Measurements from ENCODE around the gene BBS12. TPM values are rescaled to one million over a fixed set of nuclear protein-coding genes. Genes with fewer than 3 reads are reported as not detected.

The BBS12 gene
- total RNA-seq, 1 donor from 2014 or later = 4.6 TPM

DNA sequence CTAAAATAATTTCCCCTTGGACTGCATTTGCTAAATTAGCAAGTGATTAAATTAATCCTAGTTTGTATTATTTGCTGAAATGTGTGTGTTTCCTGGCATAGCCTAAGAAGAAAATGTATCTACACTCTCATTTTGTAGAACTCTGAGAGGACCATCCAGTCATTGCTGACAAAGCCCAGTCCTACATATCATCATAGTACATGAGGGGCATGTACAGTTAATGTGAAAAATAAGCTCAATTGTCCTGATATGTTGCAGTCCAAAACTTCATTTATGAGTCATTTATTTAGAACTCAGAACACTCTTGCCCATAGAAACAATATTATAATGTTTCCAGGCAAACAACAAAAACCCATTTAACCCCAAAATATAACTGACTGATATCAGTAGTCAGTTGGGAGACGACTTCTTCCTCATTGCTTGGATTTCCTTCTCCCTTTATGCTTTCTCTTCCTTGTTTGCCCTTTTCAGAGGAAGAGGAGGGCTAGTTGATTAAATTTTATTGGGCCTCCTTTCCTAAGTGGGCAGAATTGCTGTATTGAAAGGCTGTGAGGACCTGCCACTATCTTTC, 26.9 kb upstream of the BBS12 start:
- TF ChIP-seq, protein P1, sequence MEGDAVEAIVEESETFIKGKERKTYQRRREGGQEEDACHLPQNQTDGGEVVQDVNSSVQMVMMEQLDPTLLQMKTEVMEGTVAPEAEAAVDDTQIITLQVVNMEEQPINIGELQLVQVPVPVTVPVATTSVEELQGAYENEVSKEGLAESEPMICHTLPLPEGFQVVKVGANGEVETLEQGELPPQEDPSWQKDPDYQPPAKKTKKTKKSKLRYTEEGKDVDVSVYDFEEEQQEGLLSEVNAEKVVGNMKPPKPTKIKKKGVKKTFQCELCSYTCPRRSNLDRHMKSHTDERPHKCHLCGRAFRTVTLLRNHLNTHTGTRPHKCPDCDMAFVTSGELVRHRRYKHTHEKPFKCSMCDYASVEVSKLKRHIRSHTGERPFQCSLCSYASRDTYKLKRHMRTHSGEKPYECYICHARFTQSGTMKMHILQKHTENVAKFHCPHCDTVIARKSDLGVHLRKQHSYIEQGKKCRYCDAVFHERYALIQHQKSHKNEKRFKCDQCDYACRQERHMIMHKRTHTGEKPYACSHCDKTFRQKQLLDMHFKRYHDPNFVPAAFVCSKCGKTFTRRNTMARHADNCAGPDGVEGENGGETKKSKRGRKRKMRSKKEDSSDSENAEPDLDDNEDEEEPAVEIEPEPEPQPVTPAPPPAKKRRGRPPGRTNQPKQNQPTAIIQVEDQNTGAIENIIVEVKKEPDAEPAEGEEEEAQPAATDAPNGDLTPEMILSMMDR (IDR thresholded peaks at IDR 0.05; ENCODE audit: unreplicated experiment) = no peak
- Mint-ChIP-seq H3K27ac (ENCODE audit: unreplicated experiment) (no peak overlapping the region), H3K27me3 (ENCODE audit: unreplicated experiment) (peaks cover 2% of the 10 kb centered on the region), H3K4me3 (ENCODE audit: unreplicated experiment) (no peak overlapping the region), H3K4me1 (ENCODE audit: unreplicated experiment) (peaks cover 5% of the 10 kb centered on the region), H3K36me3 (ENCODE audit: low read depth, unreplicated experiment) (no peaks in the 10 kb centered on the region), H3K9me3 (ENCODE audit: unreplicated experiment) (no peaks in the 10 kb centered on the region)
- no peak for DNase-seq (ENCODE audit: low spot score)

- Mint-ChIP-seq H3K27ac (ENCODE audit: unreplicated experiment) (no peak overlapping the region), H3K4me1 (ENCODE audit: unreplicated experiment) (peaks cover 12% of the 10 kb centered on the region), H3K4me3 (ENCODE audit: unreplicated experiment) (no peak overlapping the region), H3K9me3 (ENCODE audit: unreplicated experiment) (no peaks in the 10 kb centered on the region), H3K27me3 (ENCODE audit: unreplicated experiment) (peaks cover 2% of the 10 kb centered on the region), H3K36me3 (ENCODE audit: low read depth, unreplicated experiment) (no peaks in the 10 kb centered on the region)
- DNase-seq (ENCODE audit: low spot score) = no peak
- TF ChIP-seq, protein P1 (IDR thresholded peaks at IDR 0.05; ENCODE audit: unreplicated experiment) = no peak
These were observed 26.0 kb upstream of the BBS12 start for GRCh38 chr4:122706511-122706910.

GRCh38 chr4:122707497-122707896, 25.0 kb upstream of the BBS12 start:
- Mint-ChIP-seq H3K9me3 (ENCODE audit: unreplicated experiment) (no peaks in the 10 kb centered on the region), H3K4me3 (ENCODE audit: unreplicated experiment) (no peak overlapping the region), H3K36me3 (ENCODE audit: low read depth, unreplicated experiment) (no peaks in the 10 kb centered on the region), H3K27me3 (ENCODE audit: unreplicated experiment) (peaks cover 2% of the 10 kb centered on the region), H3K4me1 (ENCODE audit: unreplicated experiment) (peaks cover 15% of the 10 kb centered on the region), H3K27ac (ENCODE audit: unreplicated experiment) (no peak overlapping the region)
- no peak for DNase-seq (ENCODE audit: low spot score)
- TF ChIP-seq, protein P1 (IDR thresholded peaks at IDR 0.05; ENCODE audit: unreplicated experiment) = no peak

GRCh38 chr4:122709236-122709635, 23.3 kb upstream of the BBS12 start:
- no peaks in the 10 kb centered on the region for H3K9me3 Mint-ChIP-seq (ENCODE audit: unreplicated experiment)
- TF ChIP-seq, protein P1 (IDR thresholded peaks at IDR 0.05; ENCODE audit: unreplicated experiment) = no peak
- no peak overlapping the region for H3K27ac Mint-ChIP-seq (ENCODE audit: unreplicated experiment)
- H3K4me3 Mint-ChIP-seq (ENCODE audit: unreplicated experiment) = no peak overlapping the region
- peaks cover 15% of the 10 kb centered on the region for H3K4me1 Mint-ChIP-seq (ENCODE audit: unreplicated experiment)
- H3K36me3 Mint-ChIP-seq (ENCODE audit: low read depth, unreplicated experiment) = no peaks in the 10 kb centered on the region
- peaks cover 2% of the 10 kb centered on the region for H3K27me3 Mint-ChIP-seq (ENCODE audit: unreplicated experiment)
- no peak for DNase-seq (ENCODE audit: low spot score)

DNA sequence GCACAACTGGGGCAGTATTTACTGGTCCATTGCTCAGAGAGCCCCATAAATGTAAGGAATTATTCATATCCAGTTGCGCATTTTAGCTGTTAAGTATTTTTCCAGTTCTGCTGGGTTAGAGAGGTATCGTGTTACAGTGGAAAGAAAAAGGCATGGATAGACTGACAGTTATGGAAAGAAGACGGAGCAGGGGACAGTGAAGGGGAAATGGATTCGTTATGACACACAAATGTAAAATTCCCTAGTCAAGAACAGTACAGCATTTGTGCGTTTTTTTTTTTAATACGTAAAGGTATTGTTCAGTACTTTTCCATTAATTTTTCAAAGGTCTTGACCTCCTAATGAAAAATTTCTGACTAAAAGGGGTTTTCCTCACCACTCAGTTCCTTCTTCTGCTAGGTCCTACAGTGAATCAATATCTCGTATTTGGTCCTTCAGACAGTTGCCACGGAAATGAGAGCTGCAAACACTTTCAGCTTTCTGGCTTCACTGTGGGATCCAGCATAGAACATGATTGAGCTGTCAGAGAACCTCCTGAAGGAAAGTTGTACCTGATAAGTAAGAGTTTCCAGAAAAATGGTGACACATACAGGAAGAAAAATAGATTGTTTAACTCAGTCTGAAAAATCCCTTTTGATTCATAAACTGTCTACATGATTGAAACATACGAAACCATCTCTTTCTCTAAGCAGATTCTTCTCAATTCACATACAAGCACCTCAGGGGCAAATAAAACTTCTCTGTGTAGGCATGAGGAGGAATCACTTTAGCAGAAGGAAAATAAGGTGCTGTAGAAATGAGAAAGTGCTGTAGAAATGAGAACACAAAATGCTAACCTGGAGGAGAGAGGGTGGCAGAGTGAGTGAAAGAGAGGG, 21.8 kb upstream of the BBS12 start:
- Mint-ChIP-seq H3K27ac (ENCODE audit: unreplicated experiment) (peak overlapping the region; percentile 88), H3K4me1 (ENCODE audit: unreplicated experiment) (peaks cover 18% of the 10 kb centered on the region), H3K36me3 (ENCODE audit: low read depth, unreplicated experiment) (no peaks in the 10 kb centered on the region), H3K4me3 (ENCODE audit: unreplicated experiment) (no peak overlapping the region), H3K9me3 (ENCODE audit: unreplicated experiment) (no peaks in the 10 kb centered on the region), H3K27me3 (ENCODE audit: unreplicated experiment) (peaks cover 2% of the 10 kb centered on the region)
- TF ChIP-seq, protein P1 (IDR thresholded peaks at IDR 0.05; ENCODE audit: unreplicated experiment) = no peak
- DNase-seq (ENCODE audit: low spot score) = no peak
